ENCODE results near the gene STARD3. TPM values are rescaled to one million over a fixed set of nuclear protein-coding genes. Genes with fewer than 3 reads are reported as not detected.

The STARD3 gene
- total RNA-seq, 4 donors from 2014 or later: 51.7 to 156 (median 83.9) TPM

DNA sequence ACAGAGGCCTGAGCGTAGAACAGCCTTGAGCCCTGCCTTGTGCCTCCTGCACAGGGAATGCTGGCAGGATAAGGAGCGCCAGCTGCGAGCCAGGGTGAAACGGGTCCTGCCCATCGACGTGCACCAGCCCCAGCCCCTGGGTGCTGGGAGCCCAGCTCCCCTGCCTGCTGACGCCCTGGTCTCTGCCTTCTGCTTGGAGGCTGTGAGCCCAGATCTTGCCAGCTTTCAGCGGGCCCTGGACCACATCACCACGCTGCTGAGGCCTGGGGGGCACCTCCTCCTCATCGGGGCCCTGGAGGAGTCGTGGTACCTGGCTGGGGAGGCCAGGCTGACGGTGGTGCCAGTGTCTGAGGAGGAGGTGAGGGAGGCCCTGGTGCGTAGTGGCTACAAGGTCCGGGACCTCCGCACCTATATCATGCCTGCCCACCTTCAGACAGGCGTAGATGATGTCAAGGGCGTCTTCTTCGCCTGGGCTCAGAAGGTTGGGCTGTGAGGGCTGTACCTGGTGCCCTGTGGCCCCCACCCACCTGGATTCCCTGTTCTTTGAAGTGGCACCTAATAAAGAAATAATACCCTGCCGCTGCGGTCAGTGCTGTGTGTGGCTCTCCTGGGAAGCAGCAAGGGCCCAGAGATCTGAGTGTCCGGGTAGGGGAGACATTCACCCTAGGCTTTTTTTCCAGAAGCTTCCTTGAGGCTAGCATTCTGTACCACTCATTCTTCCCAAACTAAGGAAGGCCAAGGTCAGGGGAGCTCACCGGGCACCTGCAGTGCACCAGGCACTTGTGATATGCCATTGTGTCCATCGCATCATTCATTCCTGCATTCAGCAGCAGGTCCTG lies 33.2 kb downstream of the STARD3 start:
- peak in 1 of 2 donors; percentile 51 for DNase-seq (ENCODE audit: low spot score in 2 of 2)
- Histone ChIP-seq H3K4me1 (peaks cover 60% of the 10 kb centered on the region), H3K27ac (no peak overlapping the region), H3K36me3 (no peaks in the 10 kb centered on the region), H3K9me3 (no peaks in the 10 kb centered on the region), H3K4me3 (no peak overlapping the region), H3K27me3 (peaks cover 53% of the 10 kb centered on the region)
- TF ChIP-seq EP300 (IDR thresholded peaks at IDR 0.05): no peak
- TF ChIP-seq POLR2AphosphoS5 (IDR thresholded peaks at IDR 0.05): no peak
- no peak for TF ChIP-seq CTCF (IDR thresholded peaks at IDR 0.05)
- no peak for TF ChIP-seq POLR2A (IDR thresholded peaks at IDR 0.05)
- 78% methylated on average over 9 of the region's 23 CpGs for WGBS

GRCh38 chr17:39670746-39671145 lies 33.8 kb downstream of the STARD3 start:
- peaks cover 46% of the 10 kb centered on the region for H3K27me3 ChIP-seq

GRCh38 chr17:39671651-39672521 lies 34.9 kb downstream of the STARD3 start:
- WGBS: 36% methylated on average over 17 of the region's 19 CpGs
- Histone ChIP-seq H3K27me3 (peaks cover 35% of the 10 kb centered on the region), H3K4me1 (peaks cover 58% of the 10 kb centered on the region)

More at GRCh38 chr17:39670746-39671145, 33.8 kb downstream of the STARD3 start:
- DNase-seq (ENCODE audit: low spot score in 2 of 2): no peak
- Histone ChIP-seq H3K9me3 (no peaks in the 10 kb centered on the region), H3K27ac (no peak overlapping the region), H3K4me1 (peaks cover 60% of the 10 kb centered on the region), H3K36me3 (no peaks in the 10 kb centered on the region), H3K4me3 (no peak overlapping the region)
- 58% methylated on average over 4 of the region's 4 CpGs for WGBS
- no peak for TF ChIP-seq POLR2AphosphoS5 (IDR thresholded peaks at IDR 0.05)
- no peak for TF ChIP-seq POLR2A (IDR thresholded peaks at IDR 0.05)
- TF ChIP-seq CTCF (IDR thresholded peaks at IDR 0.05): no peak
- no peak for TF ChIP-seq EP300 (IDR thresholded peaks at IDR 0.05)

GRCh38 chr17:39672522-39673334 lies 35.8 kb downstream of the STARD3 start:
- no peaks in the 10 kb centered on the region for H3K36me3 ChIP-seq
- TF ChIP-seq POLR2A (IDR thresholded peaks at IDR 0.05) (no peak), POLR2AphosphoS5 (IDR thresholded peaks at IDR 0.05) (no peak), CTCF (IDR thresholded peaks at IDR 0.05) (no peak), EP300 (IDR thresholded peaks at IDR 0.05) (no peak)
- H3K27me3 ChIP-seq: peaks cover 27% of the 10 kb centered on the region
- WGBS: 84% methylated on average over 15 of the region's 15 CpGs
- no peaks in the 10 kb centered on the region for H3K9me3 ChIP-seq
- H3K4me1 ChIP-seq: peaks cover 50% of the 10 kb centered on the region
- H3K4me3 ChIP-seq: no peak overlapping the region
- H3K27ac ChIP-seq: no peak overlapping the region
- peak in 1 of 2 donors; percentile 48 for DNase-seq (ENCODE audit: low spot score in 2 of 2)

More at GRCh38 chr17:39671651-39672521, 34.9 kb downstream of the STARD3 start:
- Histone ChIP-seq H3K9me3 (no peaks in the 10 kb centered on the region), H3K36me3 (no peaks in the 10 kb centered on the region), H3K27ac (no peak overlapping the region), H3K4me3 (no peak overlapping the region)
- TF ChIP-seq POLR2A (IDR thresholded peaks at IDR 0.05) (no peak), CTCF (IDR thresholded peaks at IDR 0.05) (peak in 1 of 2 donors; percentile 19)
- DNase-seq (ENCODE audit: low spot score in 2 of 2): peak in 1 of 2 donors; percentile 61
